Kidney epithelial cell (primary cell): ENCODE data around the gene SRSF10. TPM values are rescaled to one million over a fixed set of nuclear protein-coding genes. Genes with fewer than 3 reads are reported as not detected.

Experiments used
- DNase-seq: peaks from one replicate; pipeline ENCODE4 v3.0.0-alpha.2; 2010; ENCODE audit warnings: low read depth
- H3K27me3 ChIP-seq: 2 replicates; pipeline ENCODE4 v1.6.0; 2011; ENCODE audit warnings: low read length; ENCODE audit not compliant: control insufficient read depth, insufficient read depth
- H3K36me3 ChIP-seq: 2 replicates; pipeline ENCODE4 v1.5.1; 2011; ENCODE audit warnings: low read length; ENCODE audit not compliant: control insufficient read depth, insufficient read depth
- H3K4me3 ChIP-seq: 2 replicates; pipeline ENCODE4 v1.5.1; 2011; ENCODE audit warnings: low read depth, mild to moderate bottlenecking, control low read depth, low read length
- total RNA-seq: library from RNA; depleted of rRNA; stranded (reverse); fragments of >200 nt; gene quantifications from 2 replicates; pipeline ENCODE4 v1.2.3, GENCODE V29; 2015
- TF ChIP-seq, protein P1 (sequence below): IDR thresholded peaks from 2 replicates; pipeline ENCODE4 v1.5.1; 2011; ENCODE audit warnings: mild to moderate bottlenecking, moderate library complexity, low read length, control low read depth, inconsistent platforms; ENCODE audit not compliant: insufficient read depth, poor library complexity, severe bottlenecking

Gene SRSF10
- total RNA-seq, 1 donor from 2014 or later = 74.3 TPM

DNA sequence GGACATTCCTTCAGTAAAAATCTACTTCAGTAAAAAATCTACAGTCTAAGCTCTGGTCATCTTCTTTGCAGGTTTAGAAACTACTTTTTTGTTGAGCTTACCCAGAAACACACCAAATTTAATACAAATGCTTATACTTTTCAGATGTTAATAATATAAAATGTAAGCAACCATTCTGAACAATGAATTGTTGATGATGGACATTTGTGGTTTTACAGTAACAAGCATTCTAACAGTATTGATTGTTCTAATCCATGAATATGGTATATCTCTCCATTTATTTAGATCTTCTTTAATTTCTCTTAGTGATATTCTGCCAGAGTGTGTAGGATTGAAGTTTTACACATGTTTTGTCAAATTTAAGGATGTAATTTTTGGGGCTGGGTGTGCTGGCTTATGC, 27.0 kb upstream of the SRSF10 start:
- no peak for DNase-seq
- H3K36me3 ChIP-seq = no peaks in the 10 kb centered on the region

DNA sequence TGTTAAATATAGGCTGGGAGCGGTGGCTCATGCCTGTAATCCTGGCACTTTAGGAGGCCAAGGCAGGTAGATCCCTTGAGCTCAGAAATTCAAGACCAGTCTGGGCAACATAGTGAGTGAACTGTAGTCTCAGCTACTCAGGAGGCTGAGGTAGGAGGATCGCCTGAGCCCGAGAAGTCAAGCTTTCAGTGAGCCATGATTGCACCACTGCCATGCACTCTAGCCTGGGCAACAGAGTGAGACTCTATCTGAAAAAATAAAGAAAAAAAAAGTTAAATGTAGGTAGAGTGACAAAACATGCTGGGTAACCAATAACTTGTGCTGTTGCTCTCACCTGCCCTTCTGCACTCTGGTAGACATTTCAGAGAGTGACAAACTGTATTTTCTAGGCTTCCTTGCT, 25.0 kb upstream of the SRSF10 start:
- no peak for DNase-seq
- Histone ChIP-seq H3K4me3 (no peak overlapping the region), H3K27me3 (no peaks in the 10 kb centered on the region), H3K36me3 (no peaks in the 10 kb centered on the region)
- TF ChIP-seq, protein P1, sequence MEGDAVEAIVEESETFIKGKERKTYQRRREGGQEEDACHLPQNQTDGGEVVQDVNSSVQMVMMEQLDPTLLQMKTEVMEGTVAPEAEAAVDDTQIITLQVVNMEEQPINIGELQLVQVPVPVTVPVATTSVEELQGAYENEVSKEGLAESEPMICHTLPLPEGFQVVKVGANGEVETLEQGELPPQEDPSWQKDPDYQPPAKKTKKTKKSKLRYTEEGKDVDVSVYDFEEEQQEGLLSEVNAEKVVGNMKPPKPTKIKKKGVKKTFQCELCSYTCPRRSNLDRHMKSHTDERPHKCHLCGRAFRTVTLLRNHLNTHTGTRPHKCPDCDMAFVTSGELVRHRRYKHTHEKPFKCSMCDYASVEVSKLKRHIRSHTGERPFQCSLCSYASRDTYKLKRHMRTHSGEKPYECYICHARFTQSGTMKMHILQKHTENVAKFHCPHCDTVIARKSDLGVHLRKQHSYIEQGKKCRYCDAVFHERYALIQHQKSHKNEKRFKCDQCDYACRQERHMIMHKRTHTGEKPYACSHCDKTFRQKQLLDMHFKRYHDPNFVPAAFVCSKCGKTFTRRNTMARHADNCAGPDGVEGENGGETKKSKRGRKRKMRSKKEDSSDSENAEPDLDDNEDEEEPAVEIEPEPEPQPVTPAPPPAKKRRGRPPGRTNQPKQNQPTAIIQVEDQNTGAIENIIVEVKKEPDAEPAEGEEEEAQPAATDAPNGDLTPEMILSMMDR = no peak

More for the DNA sequence above, 27.0 kb upstream of the SRSF10 start:
- no peak overlapping the region for H3K4me3 ChIP-seq
- H3K27me3 ChIP-seq = no peaks in the 10 kb centered on the region
- TF ChIP-seq, protein P1 = no peak

DNA sequence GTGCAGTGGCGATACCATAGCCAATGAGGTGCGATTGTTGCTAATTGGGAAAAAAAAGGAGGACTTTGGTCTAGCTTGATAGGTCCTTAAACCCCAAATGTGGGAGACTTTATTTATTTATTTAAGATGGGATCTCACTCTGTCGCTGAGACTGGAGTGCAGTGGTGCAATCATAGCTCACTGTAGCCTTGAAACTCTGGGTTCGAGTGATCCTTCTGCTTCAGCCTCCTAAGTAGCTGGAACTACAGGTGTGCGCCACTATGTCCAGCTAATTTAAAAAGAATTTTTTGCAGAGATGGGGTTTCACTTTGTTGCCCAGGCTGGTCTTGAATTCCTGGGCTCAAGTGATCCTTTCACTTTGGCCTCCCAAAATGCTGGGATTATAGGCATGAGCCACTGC, 24.0 kb upstream of the SRSF10 start:
- no peak for DNase-seq
- TF ChIP-seq, protein P1 = no peak
- H3K36me3 ChIP-seq = no peaks in the 10 kb centered on the region
- no peak overlapping the region for H3K4me3 ChIP-seq
- H3K27me3 ChIP-seq = no peaks in the 10 kb centered on the region

DNA sequence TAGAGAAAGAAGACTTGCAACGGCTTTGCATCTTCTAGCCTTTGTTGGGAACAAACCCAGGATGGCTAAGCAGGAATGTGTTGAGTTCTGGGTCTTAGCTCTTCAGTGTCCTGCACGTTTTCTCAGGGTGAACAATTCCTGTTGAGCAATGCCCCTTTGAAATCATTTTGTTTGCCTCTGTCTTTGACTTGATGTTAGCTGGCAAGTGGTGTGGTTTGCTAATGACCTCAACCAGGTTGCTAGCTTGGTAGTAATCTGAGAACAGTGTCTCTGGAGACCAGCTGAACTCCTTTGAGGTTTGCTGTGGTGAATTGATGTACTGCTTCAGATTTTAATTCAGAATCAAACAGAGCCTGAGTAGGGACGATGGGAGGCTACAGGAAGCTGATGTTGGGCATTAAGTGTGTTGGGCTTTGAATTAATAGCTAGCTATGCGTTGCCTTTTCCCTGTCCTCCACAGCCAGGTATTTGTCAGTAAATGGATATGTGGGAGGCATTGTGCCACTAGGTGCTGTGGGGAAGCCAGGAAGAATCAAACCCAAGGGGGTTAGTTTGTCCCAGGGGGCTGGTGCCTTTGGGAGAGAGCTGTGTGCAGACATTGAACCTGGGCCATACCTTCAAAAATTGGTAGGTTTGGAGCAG, 23.3 kb upstream of the SRSF10 start:
- Histone ChIP-seq H3K4me3 (no peak overlapping the region), H3K27me3 (no peaks in the 10 kb centered on the region), H3K36me3 (no peaks in the 10 kb centered on the region)
- peak; percentile 66 for DNase-seq
- TF ChIP-seq, protein P1 = no peak

DNA sequence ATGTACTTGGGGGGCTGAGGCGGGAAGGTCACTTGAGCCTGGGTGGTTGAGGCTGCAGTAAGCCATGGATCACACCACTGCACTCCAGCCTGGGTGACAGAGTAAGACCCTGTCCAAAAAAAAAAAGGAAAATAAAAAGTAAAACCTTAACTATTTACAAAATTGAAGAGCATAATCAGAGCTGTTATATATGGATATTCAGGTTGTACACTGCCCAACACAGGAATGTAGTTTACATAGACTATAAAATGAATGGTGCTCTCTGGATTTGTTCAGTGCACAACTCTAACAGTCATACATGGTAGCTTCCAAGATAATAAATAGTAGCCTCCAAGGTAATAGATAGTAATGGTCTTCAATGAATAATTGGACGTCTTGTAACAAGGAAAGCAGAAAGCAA, 22.6 kb upstream of the SRSF10 start:
- no peaks in the 10 kb centered on the region for H3K36me3 ChIP-seq
- no peak overlapping the region for H3K4me3 ChIP-seq
- DNase-seq = no peak
- TF ChIP-seq, protein P1 = no peak
- no peaks in the 10 kb centered on the region for H3K27me3 ChIP-seq

DNA sequence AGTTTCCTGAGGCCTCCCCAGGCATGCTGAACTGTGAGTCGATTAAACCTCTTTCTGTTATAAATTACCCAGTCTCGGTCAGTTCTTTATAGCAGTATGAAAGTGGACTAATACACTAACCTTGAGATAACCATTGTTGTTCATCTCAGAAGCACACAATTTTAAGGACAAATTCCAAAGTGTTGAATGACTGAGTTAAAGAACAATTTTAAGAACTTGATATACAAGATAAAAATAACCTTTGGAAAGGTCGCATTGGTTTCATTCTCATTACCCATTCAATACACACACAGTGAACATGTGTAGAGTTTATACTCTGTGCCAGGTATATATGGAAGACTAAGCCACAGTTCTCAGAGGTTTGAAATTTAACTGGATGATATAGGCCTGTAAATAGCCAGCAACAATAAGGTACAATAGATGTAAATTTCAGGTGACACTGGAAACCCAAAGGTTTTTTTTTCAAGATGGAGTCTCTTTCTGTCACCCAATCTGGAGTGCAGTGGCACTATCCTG, 19.1 kb upstream of the SRSF10 start:
- TF ChIP-seq, protein P1 = no peak
- no peak for DNase-seq
- H3K4me3 ChIP-seq = no peak overlapping the region

More for the DNA sequence above, 19.1 kb upstream of the SRSF10 start:
- Histone ChIP-seq H3K36me3 (no peaks in the 10 kb centered on the region), H3K27me3 (no peaks in the 10 kb centered on the region)
